Rectal smooth muscle tissue (tissue), 1 donor: Measurements from ENCODE around the gene SOX12.
"Not testable (repeated sequence)": the region's sequence is repeated elsewhere in the genome, so short reads cannot be mapped to it uniquely, and the experiment has no call there.

ENCODE experiments used
- H3K27ac ChIP-seq: one replicate; pipeline ENCODE4 v1.7.0; 2013; ENCODE audit warnings: low read depth, low read length, inconsistent platforms
- H3K27me3 ChIP-seq: one replicate; pipeline ENCODE4 v1.7.0; 2013; ENCODE audit warnings: low read length; ENCODE audit not compliant: control insufficient read depth, insufficient read depth
- H3K36me3 ChIP-seq: one replicate; pipeline ENCODE4 v1.7.0; 2013; ENCODE audit warnings: low read length; ENCODE audit not compliant: control insufficient read depth, insufficient read depth
- H3K4me1 ChIP-seq: one replicate; pipeline ENCODE4 v1.7.0; 2013; ENCODE audit warnings: low read length; ENCODE audit not compliant: control insufficient read depth, insufficient read depth
- H3K4me3 ChIP-seq: one replicate; pipeline ENCODE4 v1.7.0; 2013; ENCODE audit warnings: low read length
- H3K9ac ChIP-seq: one replicate; pipeline ENCODE4 v1.7.0; 2013; ENCODE audit warnings: low read length

SOX12 gene

GRCh38 chr20:375265-375889 is 50.0 kb downstream of the SOX12 start:
- Histone ChIP-seq H3K27ac (no peak overlapping the region), H3K9ac (no peak overlapping the region), H3K4me1 (no peaks in the 10 kb centered on the region), H3K27me3 (no peaks in the 10 kb centered on the region), H3K36me3 (no peaks in the 10 kb centered on the region), H3K4me3 (no peak overlapping the region)

DNA sequence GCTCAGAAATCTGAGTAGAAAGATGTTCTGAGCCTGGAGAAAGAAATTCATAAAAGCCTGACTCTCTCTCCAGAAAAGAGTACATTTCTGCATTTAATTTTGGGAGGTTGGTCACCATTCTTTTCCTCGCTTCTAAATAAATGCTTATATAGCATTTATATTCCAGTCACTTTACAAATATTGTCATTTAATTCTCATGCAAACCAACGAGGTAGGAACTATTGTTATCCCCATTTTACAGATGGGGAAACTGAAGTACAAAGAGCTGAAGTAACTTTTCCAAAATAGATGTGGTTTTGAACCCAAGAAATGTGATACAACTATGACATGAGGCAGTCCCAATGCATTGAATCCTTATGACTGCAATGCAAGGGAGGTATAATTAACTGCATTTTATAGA is 50.7 kb downstream of the SOX12 start:
- no peaks in the 10 kb centered on the region for H3K4me1 ChIP-seq
- no peaks in the 10 kb centered on the region for H3K36me3 ChIP-seq
- H3K4me3 ChIP-seq, result no peak overlapping the region
- no peak overlapping the region for H3K27ac ChIP-seq
- H3K9ac ChIP-seq, result no peak overlapping the region
- no peaks in the 10 kb centered on the region for H3K27me3 ChIP-seq

DNA sequence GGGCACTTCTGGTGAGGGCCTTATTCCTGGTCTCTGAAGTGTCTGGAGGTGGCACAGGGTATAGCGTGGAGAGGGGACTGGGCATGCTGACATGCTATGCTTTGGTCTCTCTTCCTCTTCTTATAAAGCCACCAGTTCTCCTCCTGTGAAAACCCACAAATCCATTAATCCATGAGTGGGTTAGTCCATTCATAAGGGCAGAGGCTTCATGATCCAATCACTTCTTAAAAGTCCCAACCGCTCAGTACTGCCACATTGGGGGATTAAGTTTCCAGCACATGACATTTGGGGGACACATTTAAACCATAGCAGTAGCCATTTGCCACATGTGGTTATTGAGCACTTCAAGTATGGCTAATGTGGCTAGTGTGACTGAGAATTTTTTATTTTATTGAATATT is 51.4 kb downstream of the SOX12 start:
- H3K4me3 ChIP-seq, result no peak overlapping the region
- H3K4me1 ChIP-seq, result no peaks in the 10 kb centered on the region
- no peak overlapping the region for H3K27ac ChIP-seq
- H3K36me3 ChIP-seq, result no peaks in the 10 kb centered on the region
- peaks cover 2% of the 10 kb centered on the region for H3K27me3 ChIP-seq
- no peak overlapping the region for H3K9ac ChIP-seq

GRCh38 chr20:377578-377977 is 52.2 kb downstream of the SOX12 start:
- not testable (repeated sequence) for H3K36me3 ChIP-seq, H3K27ac ChIP-seq, H3K4me1 ChIP-seq, H3K27me3 ChIP-seq, H3K4me3 ChIP-seq, H3K9ac ChIP-seq

GRCh38 chr20:378961-379336 is 53.6 kb downstream of the SOX12 start:
- no peaks in the 10 kb centered on the region for H3K36me3 ChIP-seq
- no peak overlapping the region for H3K27ac ChIP-seq
- no peak overlapping the region for H3K4me3 ChIP-seq
- H3K9ac ChIP-seq, result no peak overlapping the region
- H3K4me1 ChIP-seq, result no peaks in the 10 kb centered on the region
- H3K27me3 ChIP-seq, result peaks cover 2% of the 10 kb centered on the region
